DND-41 (cell line): Measurements from ENCODE around the gene SOAT2.

Experiments
- ATAC-seq: fragments of 200-7000 bp; cut with Tn5 transposase; 3 replicates; pipeline ENCODE4 v1.9.1; 2021; ENCODE audit warnings: low read depth; ENCODE audit not compliant: insufficient read depth
- DNase-seq: peaks from one replicate; pipeline ENCODE4 v3.0.0-alpha.2; 2020
- H2AFZ ChIP-seq: 2 replicates; pipeline ENCODE4 v1.6.0; 2012; ENCODE audit warnings: low read depth, low read length
- H3K27ac ChIP-seq: 2 replicates; pipeline ENCODE4 v1.5.1; 2012; ENCODE audit warnings: low read length, inconsistent platforms
- H3K27me3 ChIP-seq: fragments of 200-600 bp; sonication (generic); 2 replicates; pipeline ENCODE4 v1.6.0; 2012; ENCODE audit warnings: low read length, mild to moderate bottlenecking, inconsistent platforms; ENCODE audit not compliant: insufficient read depth, poor library complexity
- H3K36me3 ChIP-seq: 2 replicates; pipeline ENCODE4 v1.5.1; 2012; ENCODE audit warnings: low read length, inconsistent platforms; ENCODE audit not compliant: insufficient read depth
- H3K4me1 ChIP-seq: 2 replicates; pipeline ENCODE4 v1.5.1; 2012; ENCODE audit warnings: mild to moderate bottlenecking, low read length; ENCODE audit not compliant: insufficient read depth
- H3K4me2 ChIP-seq: 2 replicates; pipeline ENCODE4 v1.6.0; 2012; ENCODE audit warnings: mild to moderate bottlenecking, moderate library complexity, low read length, inconsistent platforms; ENCODE audit not compliant: insufficient read depth
- H3K4me3 ChIP-seq, 2 experiments: fragments of 200-600 bp in 1 of 2; shearing (Covaris generic) in 1 of 2; 2 replicates each; pipeline ENCODE4 v1.5.1; 2012 to 2016; ENCODE audit warnings: inconsistent platforms in 2 of 2, low read length in 2 of 2, mild to moderate bottlenecking in 2 of 2, low read depth in 1 of 2, moderate library complexity in 1 of 2
- H3K79me2 ChIP-seq: 2 replicates; pipeline ENCODE4 v1.6.0; 2012; ENCODE audit warnings: low read length, inconsistent platforms; ENCODE audit not compliant: insufficient read depth
- H3K9ac ChIP-seq: 2 replicates; pipeline ENCODE4 v1.6.0; 2012; ENCODE audit warnings: low read depth, mild to moderate bottlenecking, inconsistent platforms, low read length, moderate library complexity
- H3K9me3 ChIP-seq: 2 replicates; pipeline ENCODE4 v1.5.1; 2012; ENCODE audit warnings: low read length, moderate library complexity, mild to moderate bottlenecking, inconsistent platforms; ENCODE audit not compliant: insufficient read depth, severe bottlenecking
- H4K20me1 ChIP-seq: 2 replicates; pipeline ENCODE4 v1.6.0; 2012; ENCODE audit warnings: low read length; ENCODE audit not compliant: insufficient read depth
- CTCF ChIP-seq: IDR thresholded peaks from 2 replicates; pipeline ENCODE4 v1.5.1; 2012; ENCODE audit warnings: borderline replicate concordance, low read length, moderate library complexity, mild to moderate bottlenecking; ENCODE audit not compliant: poor library complexity, severe bottlenecking; ENCODE audit errors: extremely low read depth
- EZH2 ChIP-seq: IDR thresholded peaks from 3 replicates; pipeline ENCODE4 v1.6.1; 2012; ENCODE audit warnings: borderline replicate concordance, low read depth, mild to moderate bottlenecking, moderate library complexity, low read length, inconsistent platforms; ENCODE audit not compliant: severe bottlenecking

Gene SOAT2

DNA sequence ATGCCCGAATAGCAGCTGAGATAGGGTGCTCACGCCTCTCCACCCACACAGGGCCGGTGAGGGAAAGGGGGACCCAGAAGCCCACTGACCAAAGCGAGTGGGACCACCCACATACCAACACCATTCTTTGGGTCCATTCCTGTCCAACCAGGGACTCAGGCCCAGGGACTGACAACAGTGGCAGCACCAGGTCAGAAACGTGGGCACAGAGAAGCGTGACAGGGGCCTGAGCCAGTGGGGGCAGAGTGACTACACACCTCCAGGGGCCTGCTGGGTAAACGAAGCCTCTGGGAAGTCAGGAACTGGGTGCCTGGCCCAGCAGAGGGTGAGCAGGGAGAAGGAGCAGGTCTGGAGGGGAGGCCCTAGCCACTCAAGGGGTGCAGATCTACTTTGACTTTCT, 37.8 kb upstream of the SOAT2 start:
- H4K20me1 ChIP-seq, result peaks cover 4% of the 10 kb centered on the region; the same call in 1 of the 2 replicates
- DNase-seq, result no peak
- no peak overlapping the region for H3K27ac ChIP-seq
- no peaks in the 10 kb centered on the region for H3K4me1 ChIP-seq
- no peaks in the 10 kb centered on the region for H3K9me3 ChIP-seq
- TF ChIP-seq CTCF (no peak), EZH2 (no peak)
- no peak for ATAC-seq
- H3K9ac ChIP-seq, result no peak overlapping the region
- no peaks in the 10 kb centered on the region for H3K79me2 ChIP-seq
- no peak overlapping the region for H2AFZ ChIP-seq
- H3K36me3 ChIP-seq, result peaks cover 30% of the 10 kb centered on the region
- H3K4me2 ChIP-seq, result no peak overlapping the region
- H3K4me3 ChIP-seq, result no peak overlapping the region
- H3K27me3 ChIP-seq, result no peaks in the 10 kb centered on the region

- Histone ChIP-seq H3K9ac (no peak overlapping the region), H4K20me1 (peaks cover 4% of the 10 kb centered on the region; the same call in 1 of the 2 replicates), H3K4me2 (no peak overlapping the region), H3K9me3 (no peaks in the 10 kb centered on the region), H3K4me3 (no peak overlapping the region), H3K27me3 (no peaks in the 10 kb centered on the region), H3K36me3 (peaks cover 38% of the 10 kb centered on the region), H2AFZ (no peak overlapping the region), H3K27ac (no peak overlapping the region), H3K4me1 (no peaks in the 10 kb centered on the region), H3K79me2 (no peaks in the 10 kb centered on the region)
- DNase-seq (peak; percentile 60), ATAC-seq (peak; percentile 75)
- TF ChIP-seq CTCF (peak; percentile 88), EZH2 (no peak)
These were observed 37.0 kb upstream of the SOAT2 start for GRCh38 chr12:53065975-53066931.

- Histone ChIP-seq H3K4me2 (no peak overlapping the region), H4K20me1 (peaks cover 4% of the 10 kb centered on the region; the same call in 1 of the 2 replicates), H3K9me3 (no peaks in the 10 kb centered on the region), H3K4me3 (no peak overlapping the region), H2AFZ (no peak overlapping the region), H3K36me3 (peaks cover 40% of the 10 kb centered on the region), H3K4me1 (no peaks in the 10 kb centered on the region), H3K79me2 (no peaks in the 10 kb centered on the region), H3K27ac (no peak overlapping the region), H3K9ac (no peak overlapping the region), H3K27me3 (no peaks in the 10 kb centered on the region)
- no peak for DNase-seq
- no peak for ATAC-seq
- no peak for TF ChIP-seq CTCF
These were observed 36.0 kb upstream of the SOAT2 start for GRCh38 chr12:53067074-53067992.
